K562 (cell line): ENCODE measurements around the gene NRF1. TPM values are rescaled to one million over a fixed set of nuclear protein-coding genes. Genes with fewer than 3 reads are reported as not detected.

Source experiments
- ATF7 ChIP-seq: fragments of 450-650 bp; IDR thresholded peaks from 2 replicates; pipeline ENCODE4 v1.7.1; 2014; ENCODE audit warnings: mild to moderate bottlenecking, moderate library complexity
- EGR1 ChIP-seq: fragments of 450-650 bp; conservative IDR thresholded peaks from 2 replicates; pipeline ENCODE4 v1.6.1; 2017; ENCODE audit warnings: mild to moderate bottlenecking
- ETV6 ChIP-seq, 3 experiments: fragments of 150-350 bp in 1 of 3; sonication (generic) in 1 of 3; formaldehyde crosslinking in 1 of 3; IDR thresholded peaks; 2 replicates each; pipeline versions ENCODE4 v1.6.1 to v1.8.0; 2014 to 2022; ENCODE audit warnings: borderline replicate concordance in 2 of 3, low read depth in 2 of 3, antibody characterized with exemption in 1 of 3, low read length in 1 of 3, mild to moderate bottlenecking in 1 of 3, missing genetic modification reagents in 1 of 3
- HNRNPH1 ChIP-seq: fragments of 200-400 bp; formaldehyde crosslinking; optimal IDR thresholded peaks from 2 replicates; pipeline ENCODE3; 2017; ENCODE audit warnings: low read depth, mild to moderate bottlenecking, low read length, moderate library complexity
- JUND ChIP-seq, 2 experiments: IDR thresholded peaks; 2 replicates in 1 of 2; 3 replicates in 1 of 2; pipeline ENCODE4 v1.6.1; 2011; ENCODE audit warnings: borderline replicate concordance in 2 of 2, low read depth in 2 of 2, low read length in 2 of 2, improper control_type of control experiment in 1 of 2, missing biosample characterization in 1 of 2, missing genetic modification characterization in 1 of 2, missing genetic modification reagents in 1 of 2
- KLF1 ChIP-seq: fragments of 450-650 bp; IDR thresholded peaks from 2 replicates; pipeline ENCODE4 v1.6.1; 2016; ENCODE audit warnings: missing genetic modification characterization, missing compliant biosample characterization
- NFYB ChIP-seq: IDR thresholded peaks from 2 replicates; pipeline ENCODE4 v1.6.1; 2011; ENCODE audit warnings: mild to moderate bottlenecking, moderate library complexity; ENCODE audit not compliant: insufficient read length; ENCODE audit errors: extremely low read depth
- SMARCC2 ChIP-seq: fragments of 450-650 bp; IDR thresholded peaks from 2 replicates; pipeline ENCODE4 v1.6.1; 2017; ENCODE audit warnings: antibody characterized with exemption, moderate library complexity, mild to moderate bottlenecking, low read depth
- ZKSCAN1 ChIP-seq: fragments of 150-350 bp; IDR thresholded peaks from 2 replicates; pipeline ENCODE4 v1.6.1; 2016; ENCODE audit warnings: low read depth, low read length
- ZNF217 ChIP-seq: sonication (generic); formaldehyde crosslinking; IDR thresholded peaks from 2 replicates; pipeline ENCODE4 v1.8.0; 2022; ENCODE audit warnings: mild to moderate bottlenecking, missing genetic modification reagents
- ZNF589 ChIP-seq: fragments of 200-800 bp; sonication (Bioruptor generic); IDR thresholded peaks from 2 replicates; pipeline ENCODE4 v1.6.1; 2016; ENCODE audit warnings: low read depth, missing genetic modification characterization, missing compliant biosample characterization
- polyA plus RNA-seq, 8 experiments: library from polyadenylated mRNA; depleted of rRNA in 4 of 8; stranded (reverse) in 5 of 8; unstranded in 3 of 8; fragments of >200 nt; fragmentation: Nextera tagmentation in 2 of 8; fragmentation: Illumina TruSeq in 1 of 8; extraction: Ambion mirVana in 2 of 8; extraction: Trizol in 1 of 8; gene quantifications; 2 replicates each; pipeline versions ENCODE4 v1.2.1 to v1.2.3, GENCODE V29; 2011 to 2014; ENCODE audit warnings: inconsistent platforms in 1 of 8, missing spikeins in 1 of 8
- total RNA-seq, 7 experiments: library from RNA; depleted of rRNA in 6 of 7; stranded (reverse); fragments of >200 nt in 6 of 7; fragmentation: Illumina TruSeq in 2 of 7; extraction: Trizol in 2 of 7; gene quantifications; 2 replicates each; pipeline versions ENCODE4 v1.2.1 to v1.2.3, GENCODE V29; 2011 to 2021; ENCODE audit warnings: low replicate concordance in 1 of 7
- TF ChIP-seq, protein P1 (sequence below): fragments of 450-650 bp; formaldehyde crosslinking; IDR thresholded peaks from 2 replicates; pipeline ENCODE4 v1.4.0; 2022; ENCODE audit warnings: missing genetic modification characterization
- TF ChIP-seq, protein P2 (sequence below): fragments of 250-450 bp; sonication (Bioruptor Pico); IDR thresholded peaks from 2 replicates; pipeline ENCODE4 v1.9.0; 2021; ENCODE audit warnings: mild to moderate bottlenecking, inconsistent platforms
- TF ChIP-seq, protein P3 (sequence below): fragments of 250-450 bp; sonication (Bioruptor Pico); IDR thresholded peaks from 2 replicates; pipeline ENCODE4 v1.4.0; 2020; ENCODE audit warnings: mild to moderate bottlenecking, moderate library complexity
- TF ChIP-seq, protein P4 (sequence below): IDR thresholded peaks from 2 replicates; pipeline ENCODE4 v1.6.1; 2012; ENCODE audit warnings: low read depth, low read length, improper control_type of control experiment, borderline replicate concordance
- TF ChIP-seq, protein P5 (sequence below), 2 experiments: fragments of 450-650 bp in 1 of 2; sonication (generic) in 1 of 2; formaldehyde crosslinking; conservative IDR thresholded peaks; 2 replicates each; pipeline versions ENCODE4 v1.4.0 to v1.8.1; 2020 to 2022; ENCODE audit warnings: mild to moderate bottlenecking in 1 of 2, missing genetic modification reagents in 1 of 2

Gene NRF1
- total and polyA plus RNA-seq, 9 of the 15 experiments (the other 6 are each of a cell fraction or from before 2014, with no cell fraction given): 8.6 to 28.8 (median 20.3) TPM

DNA sequence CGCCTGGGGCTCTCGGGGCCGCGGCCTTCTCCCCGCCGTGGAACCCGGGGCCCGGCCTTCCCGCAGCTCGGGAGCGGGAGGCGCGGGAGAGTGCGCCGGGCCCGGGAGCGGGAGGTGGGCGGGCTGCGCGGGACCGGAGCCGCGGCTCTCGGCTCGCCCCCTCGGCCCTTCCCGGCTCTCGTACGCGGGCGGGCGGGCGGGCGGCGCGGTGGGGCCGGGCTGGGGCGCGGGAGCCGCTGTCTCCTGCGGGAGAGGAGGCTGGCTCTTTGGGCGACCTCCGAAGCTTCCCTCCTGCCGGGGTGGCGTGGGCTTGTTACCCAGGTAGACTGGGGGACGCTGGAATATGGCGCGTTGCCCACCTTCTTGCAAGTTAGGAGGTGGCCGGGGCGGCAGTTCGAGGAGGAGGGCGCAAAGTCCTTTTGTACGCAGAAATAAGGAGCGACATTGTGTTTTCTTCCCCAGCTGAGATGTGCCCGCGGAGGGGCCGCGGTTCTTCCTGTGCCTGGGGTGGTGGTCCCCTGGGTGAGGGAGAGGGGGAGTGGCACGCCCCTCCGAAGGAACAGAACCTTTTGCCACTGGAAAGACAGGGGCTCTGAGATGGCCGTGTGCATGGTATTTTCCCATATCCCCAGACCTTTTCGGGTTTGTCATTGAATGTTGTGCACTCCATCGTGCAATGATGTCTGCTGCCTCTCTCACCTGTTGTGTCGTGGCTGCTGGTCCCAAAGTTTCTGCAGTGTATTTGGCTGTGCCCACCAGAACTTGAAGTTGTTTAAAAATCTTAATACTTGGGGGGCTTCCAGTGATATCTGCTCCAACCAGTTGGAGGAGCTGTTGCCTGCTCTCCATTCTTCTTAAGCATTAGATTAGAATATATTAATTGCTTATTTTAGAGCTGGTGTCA, 844 bp downstream of the NRF1 start (continued):
- TF ChIP-seq, protein P1, sequence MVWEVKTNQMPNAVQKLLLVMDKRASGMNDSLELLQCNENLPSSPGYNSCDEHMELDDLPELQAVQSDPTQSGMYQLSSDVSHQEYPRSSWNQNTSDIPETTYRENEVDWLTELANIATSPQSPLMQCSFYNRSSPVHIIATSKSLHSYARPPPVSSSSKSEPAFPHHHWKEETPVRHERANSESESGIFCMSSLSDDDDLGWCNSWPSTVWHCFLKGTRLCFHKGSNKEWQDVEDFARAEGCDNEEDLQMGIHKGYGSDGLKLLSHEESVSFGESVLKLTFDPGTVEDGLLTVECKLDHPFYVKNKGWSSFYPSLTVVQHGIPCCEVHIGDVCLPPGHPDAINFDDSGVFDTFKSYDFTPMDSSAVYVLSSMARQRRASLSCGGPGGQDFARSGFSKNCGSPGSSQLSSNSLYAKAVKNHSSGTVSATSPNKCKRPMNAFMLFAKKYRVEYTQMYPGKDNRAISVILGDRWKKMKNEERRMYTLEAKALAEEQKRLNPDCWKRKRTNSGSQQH (CRISPR knock-in tag): 0 out of 2 replicates have a peak, but pooled peaks have one; percentile 7
- TF ChIP-seq ZKSCAN1 (peak; percentile 27; the same call in 1 of the 2 replicates), HNRNPH1 (no peak), ETV6 (IDR thresholded peaks at IDR 0.05; ENCODE audit: borderline replicate concordance in 1 of 2, low read depth in 2 of 2, low read length in 1 of 2) (no peak), ETV6 (CRISPR knock-in tag; IDR thresholded peaks at IDR 0.05; ENCODE audit: borderline replicate concordance) (no peak; the same call in 1 of the 2 replicates), SMARCC2 (peak; percentile 9; the same call in 1 of the 2 replicates), EGR1 (peak; percentile 34; the same call in 1 of the 2 replicates), NFYB (no peak), KLF1 (no peak), ZNF589 (no peak), JUND (IDR thresholded peaks at IDR 0.05; ENCODE audit: borderline replicate concordance, low read depth, low read length) (no peak), JUND (tag; IDR thresholded peaks at IDR 0.05; ENCODE audit: borderline replicate concordance, low read depth, low read length) (0 out of 3 replicates have a peak, but pooled peaks have one; percentile 54), ATF7 (peak; percentile 16; the same call in 1 of the 2 replicates), ZNF217 (CRISPR knock-in tag) (no peak)
- TF ChIP-seq, protein P2, sequence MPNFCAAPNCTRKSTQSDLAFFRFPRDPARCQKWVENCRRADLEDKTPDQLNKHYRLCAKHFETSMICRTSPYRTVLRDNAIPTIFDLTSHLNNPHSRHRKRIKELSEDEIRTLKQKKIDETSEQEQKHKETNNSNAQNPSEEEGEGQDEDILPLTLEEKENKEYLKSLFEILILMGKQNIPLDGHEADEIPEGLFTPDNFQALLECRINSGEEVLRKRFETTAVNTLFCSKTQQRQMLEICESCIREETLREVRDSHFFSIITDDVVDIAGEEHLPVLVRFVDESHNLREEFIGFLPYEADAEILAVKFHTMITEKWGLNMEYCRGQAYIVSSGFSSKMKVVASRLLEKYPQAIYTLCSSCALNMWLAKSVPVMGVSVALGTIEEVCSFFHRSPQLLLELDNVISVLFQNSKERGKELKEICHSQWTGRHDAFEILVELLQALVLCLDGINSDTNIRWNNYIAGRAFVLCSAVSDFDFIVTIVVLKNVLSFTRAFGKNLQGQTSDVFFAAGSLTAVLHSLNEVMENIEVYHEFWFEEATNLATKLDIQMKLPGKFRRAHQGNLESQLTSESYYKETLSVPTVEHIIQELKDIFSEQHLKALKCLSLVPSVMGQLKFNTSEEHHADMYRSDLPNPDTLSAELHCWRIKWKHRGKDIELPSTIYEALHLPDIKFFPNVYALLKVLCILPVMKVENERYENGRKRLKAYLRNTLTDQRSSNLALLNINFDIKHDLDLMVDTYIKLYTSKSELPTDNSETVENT (CRISPR knock-in tag): 0 out of 2 replicates have a peak, but pooled peaks have one; percentile 12
- TF ChIP-seq, protein P3, sequence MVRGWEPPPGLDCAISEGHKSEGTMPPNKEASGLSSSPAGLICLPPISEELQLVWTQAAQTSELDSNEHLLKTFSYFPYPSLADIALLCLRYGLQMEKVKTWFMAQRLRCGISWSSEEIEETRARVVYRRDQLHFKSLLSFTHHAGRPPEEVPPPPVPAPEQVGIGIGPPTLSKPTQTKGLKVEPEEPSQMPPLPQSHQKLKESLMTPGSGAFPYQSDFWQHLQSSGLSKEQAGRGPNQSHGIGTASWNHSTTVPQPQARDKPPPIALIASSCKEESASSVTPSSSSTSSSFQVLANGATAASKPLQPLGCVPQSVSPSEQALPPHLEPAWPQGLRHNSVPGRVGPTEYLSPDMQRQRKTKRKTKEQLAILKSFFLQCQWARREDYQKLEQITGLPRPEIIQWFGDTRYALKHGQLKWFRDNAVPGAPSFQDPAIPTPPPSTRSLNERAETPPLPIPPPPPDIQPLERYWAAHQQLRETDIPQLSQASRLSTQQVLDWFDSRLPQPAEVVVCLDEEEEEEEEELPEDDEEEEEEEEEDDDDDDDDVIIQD (CRISPR knock-in tag): no peak
- TF ChIP-seq, protein P4, sequence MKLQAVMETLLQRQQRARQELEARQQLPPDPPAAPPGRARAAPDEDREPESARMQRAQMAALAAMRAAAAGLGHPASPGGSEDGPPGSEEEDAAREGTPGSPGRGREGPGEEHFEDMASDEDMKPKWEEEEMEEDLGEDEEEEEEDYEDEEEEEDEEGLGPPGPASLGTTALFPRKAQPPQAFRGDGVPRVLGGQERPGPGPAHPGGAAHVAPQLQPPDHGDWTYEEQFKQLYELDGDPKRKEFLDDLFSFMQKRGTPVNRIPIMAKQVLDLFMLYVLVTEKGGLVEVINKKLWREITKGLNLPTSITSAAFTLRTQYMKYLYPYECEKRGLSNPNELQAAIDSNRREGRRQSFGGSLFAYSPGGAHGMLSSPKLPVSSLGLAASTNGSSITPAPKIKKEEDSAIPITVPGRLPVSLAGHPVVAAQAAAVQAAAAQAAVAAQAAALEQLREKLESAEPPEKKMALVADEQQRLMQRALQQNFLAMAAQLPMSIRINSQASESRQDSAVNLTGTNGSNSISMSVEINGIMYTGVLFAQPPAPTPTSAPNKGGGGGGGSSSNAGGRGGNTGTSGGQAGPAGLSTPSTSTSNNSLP: peak; percentile 50; the same call in 1 of the 2 replicates
- TF ChIP-seq, protein P5, sequence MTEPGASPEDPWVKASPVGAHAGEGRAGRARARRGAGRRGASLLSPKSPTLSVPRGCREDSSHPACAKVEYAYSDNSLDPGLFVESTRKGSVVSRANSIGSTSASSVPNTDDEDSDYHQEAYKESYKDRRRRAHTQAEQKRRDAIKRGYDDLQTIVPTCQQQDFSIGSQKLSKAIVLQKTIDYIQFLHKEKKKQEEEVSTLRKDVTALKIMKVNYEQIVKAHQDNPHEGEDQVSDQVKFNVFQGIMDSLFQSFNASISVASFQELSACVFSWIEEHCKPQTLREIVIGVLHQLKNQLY (CRISPR knock-in tag; conservative IDR thresholded peaks at IDR 0.05): 0 out of 4 replicates have a peak, but pooled peaks of 1 of the 2 experiments have one; percentile 63
